ENCODE measurements around the gene CLVS2. TPM values are rescaled to one million over a fixed set of nuclear protein-coding genes. Genes with fewer than 3 reads are reported as not detected.

The CLVS2 gene
- total and polyA plus RNA-seq, 2 experiments from 2014 or later: 0.08 to 0.66 TPM

DNA sequence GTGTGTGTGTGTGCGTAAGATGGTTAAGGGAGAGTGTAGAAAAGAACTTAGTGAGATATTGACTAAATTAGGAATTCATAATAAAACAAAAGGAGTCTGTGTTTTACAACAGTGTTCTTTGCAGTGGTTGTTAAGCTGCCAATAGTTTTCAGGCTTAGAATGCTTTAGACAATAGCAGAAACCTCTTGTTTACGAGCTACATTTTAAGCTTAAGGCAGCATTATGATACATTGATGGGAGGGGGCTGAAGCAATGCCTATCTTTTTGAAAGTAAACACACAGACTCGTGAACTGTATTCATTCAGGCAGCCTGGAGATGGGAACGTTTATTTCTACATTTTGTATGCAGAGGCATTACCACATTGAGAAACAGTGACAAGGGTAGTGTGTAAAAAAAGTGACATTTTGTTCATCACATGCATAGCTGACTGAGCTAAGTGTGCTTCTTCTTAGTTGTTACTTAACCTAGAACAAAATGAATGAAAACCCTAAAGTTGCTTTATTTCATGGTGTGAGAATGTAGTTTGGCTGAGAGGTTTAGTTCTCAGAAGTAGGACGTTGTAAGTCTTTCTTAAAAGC, 21.2 kb downstream of the CLVS2 start:
- Histone ChIP-seq H3K36me3 (ENCODE audit: insufficient read depth) (no peaks in the 10 kb centered on the region), H3K4me1 (ENCODE audit: insufficient read depth) (no peaks in the 10 kb centered on the region), H3K79me2 (replicated peaks; ENCODE audit: insufficient read depth) (no peaks in the 10 kb centered on the region), H4K20me1 (replicated peaks; ENCODE audit: insufficient read depth) (no peaks in the 10 kb centered on the region; the same call in 1 of the 2 replicates), H2AFZ (no peak overlapping the region), H3K27ac (ENCODE audit: low read depth) (no peak overlapping the region), H3K9me2 (ENCODE audit: insufficient read depth) (no peaks in the 10 kb centered on the region), H3K27me3 (ENCODE audit: insufficient read depth) (no peaks in the 10 kb centered on the region), H3F3A (replicated peaks; ENCODE audit: low read depth) (no peaks in the 10 kb centered on the region), H3K4me2 (no peak overlapping the region), H3K4me3 (no peak overlapping the region)
- Mint-ChIP-seq H3K36me3 (ENCODE audit: low read depth) (no peaks in the 10 kb centered on the region), H3K9me3 (no peaks in the 10 kb centered on the region), H3K4me3 (no peak overlapping the region), H3K27me3 (ENCODE audit: insufficient read depth, low read depth, poor library complexity) (no peaks in the 10 kb centered on the region), H3K27ac (no peak overlapping the region), H3K4me1 (no peaks in the 10 kb centered on the region)
- TF ChIP-seq EZH2phosphoT487 (IDR thresholded peaks at IDR 0.05; ENCODE audit: unreplicated experiment) (no peak), POLR2AphosphoS5 (IDR thresholded peaks at IDR 0.05; ENCODE audit: low read depth) (no peak), ZNF331 (CRISPR knock-in tag; IDR thresholded peaks at IDR 0.05; ENCODE audit: low read depth) (no peak), CREB1 (CRISPR knock-in tag; IDR thresholded peaks at IDR 0.05; ENCODE audit: low read depth) (no peak), ZNF114 (CRISPR knock-in tag; IDR thresholded peaks at IDR 0.05) (no peak), EZH2 (IDR thresholded peaks at IDR 0.05; ENCODE audit: low read depth, unreplicated experiment) (no peak), NANOG (IDR thresholded peaks at IDR 0.05; ENCODE audit: borderline replicate concordance) (no peak), JUNB (IDR thresholded peaks at IDR 0.05; ENCODE audit: unreplicated experiment) (no peak)
- TF ChIP-seq, protein P1, sequence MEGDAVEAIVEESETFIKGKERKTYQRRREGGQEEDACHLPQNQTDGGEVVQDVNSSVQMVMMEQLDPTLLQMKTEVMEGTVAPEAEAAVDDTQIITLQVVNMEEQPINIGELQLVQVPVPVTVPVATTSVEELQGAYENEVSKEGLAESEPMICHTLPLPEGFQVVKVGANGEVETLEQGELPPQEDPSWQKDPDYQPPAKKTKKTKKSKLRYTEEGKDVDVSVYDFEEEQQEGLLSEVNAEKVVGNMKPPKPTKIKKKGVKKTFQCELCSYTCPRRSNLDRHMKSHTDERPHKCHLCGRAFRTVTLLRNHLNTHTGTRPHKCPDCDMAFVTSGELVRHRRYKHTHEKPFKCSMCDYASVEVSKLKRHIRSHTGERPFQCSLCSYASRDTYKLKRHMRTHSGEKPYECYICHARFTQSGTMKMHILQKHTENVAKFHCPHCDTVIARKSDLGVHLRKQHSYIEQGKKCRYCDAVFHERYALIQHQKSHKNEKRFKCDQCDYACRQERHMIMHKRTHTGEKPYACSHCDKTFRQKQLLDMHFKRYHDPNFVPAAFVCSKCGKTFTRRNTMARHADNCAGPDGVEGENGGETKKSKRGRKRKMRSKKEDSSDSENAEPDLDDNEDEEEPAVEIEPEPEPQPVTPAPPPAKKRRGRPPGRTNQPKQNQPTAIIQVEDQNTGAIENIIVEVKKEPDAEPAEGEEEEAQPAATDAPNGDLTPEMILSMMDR (conservative IDR thresholded peaks at IDR 0.05; ENCODE audit: low read depth in 2 of 2): no peak
- TF ChIP-seq, protein P2, sequence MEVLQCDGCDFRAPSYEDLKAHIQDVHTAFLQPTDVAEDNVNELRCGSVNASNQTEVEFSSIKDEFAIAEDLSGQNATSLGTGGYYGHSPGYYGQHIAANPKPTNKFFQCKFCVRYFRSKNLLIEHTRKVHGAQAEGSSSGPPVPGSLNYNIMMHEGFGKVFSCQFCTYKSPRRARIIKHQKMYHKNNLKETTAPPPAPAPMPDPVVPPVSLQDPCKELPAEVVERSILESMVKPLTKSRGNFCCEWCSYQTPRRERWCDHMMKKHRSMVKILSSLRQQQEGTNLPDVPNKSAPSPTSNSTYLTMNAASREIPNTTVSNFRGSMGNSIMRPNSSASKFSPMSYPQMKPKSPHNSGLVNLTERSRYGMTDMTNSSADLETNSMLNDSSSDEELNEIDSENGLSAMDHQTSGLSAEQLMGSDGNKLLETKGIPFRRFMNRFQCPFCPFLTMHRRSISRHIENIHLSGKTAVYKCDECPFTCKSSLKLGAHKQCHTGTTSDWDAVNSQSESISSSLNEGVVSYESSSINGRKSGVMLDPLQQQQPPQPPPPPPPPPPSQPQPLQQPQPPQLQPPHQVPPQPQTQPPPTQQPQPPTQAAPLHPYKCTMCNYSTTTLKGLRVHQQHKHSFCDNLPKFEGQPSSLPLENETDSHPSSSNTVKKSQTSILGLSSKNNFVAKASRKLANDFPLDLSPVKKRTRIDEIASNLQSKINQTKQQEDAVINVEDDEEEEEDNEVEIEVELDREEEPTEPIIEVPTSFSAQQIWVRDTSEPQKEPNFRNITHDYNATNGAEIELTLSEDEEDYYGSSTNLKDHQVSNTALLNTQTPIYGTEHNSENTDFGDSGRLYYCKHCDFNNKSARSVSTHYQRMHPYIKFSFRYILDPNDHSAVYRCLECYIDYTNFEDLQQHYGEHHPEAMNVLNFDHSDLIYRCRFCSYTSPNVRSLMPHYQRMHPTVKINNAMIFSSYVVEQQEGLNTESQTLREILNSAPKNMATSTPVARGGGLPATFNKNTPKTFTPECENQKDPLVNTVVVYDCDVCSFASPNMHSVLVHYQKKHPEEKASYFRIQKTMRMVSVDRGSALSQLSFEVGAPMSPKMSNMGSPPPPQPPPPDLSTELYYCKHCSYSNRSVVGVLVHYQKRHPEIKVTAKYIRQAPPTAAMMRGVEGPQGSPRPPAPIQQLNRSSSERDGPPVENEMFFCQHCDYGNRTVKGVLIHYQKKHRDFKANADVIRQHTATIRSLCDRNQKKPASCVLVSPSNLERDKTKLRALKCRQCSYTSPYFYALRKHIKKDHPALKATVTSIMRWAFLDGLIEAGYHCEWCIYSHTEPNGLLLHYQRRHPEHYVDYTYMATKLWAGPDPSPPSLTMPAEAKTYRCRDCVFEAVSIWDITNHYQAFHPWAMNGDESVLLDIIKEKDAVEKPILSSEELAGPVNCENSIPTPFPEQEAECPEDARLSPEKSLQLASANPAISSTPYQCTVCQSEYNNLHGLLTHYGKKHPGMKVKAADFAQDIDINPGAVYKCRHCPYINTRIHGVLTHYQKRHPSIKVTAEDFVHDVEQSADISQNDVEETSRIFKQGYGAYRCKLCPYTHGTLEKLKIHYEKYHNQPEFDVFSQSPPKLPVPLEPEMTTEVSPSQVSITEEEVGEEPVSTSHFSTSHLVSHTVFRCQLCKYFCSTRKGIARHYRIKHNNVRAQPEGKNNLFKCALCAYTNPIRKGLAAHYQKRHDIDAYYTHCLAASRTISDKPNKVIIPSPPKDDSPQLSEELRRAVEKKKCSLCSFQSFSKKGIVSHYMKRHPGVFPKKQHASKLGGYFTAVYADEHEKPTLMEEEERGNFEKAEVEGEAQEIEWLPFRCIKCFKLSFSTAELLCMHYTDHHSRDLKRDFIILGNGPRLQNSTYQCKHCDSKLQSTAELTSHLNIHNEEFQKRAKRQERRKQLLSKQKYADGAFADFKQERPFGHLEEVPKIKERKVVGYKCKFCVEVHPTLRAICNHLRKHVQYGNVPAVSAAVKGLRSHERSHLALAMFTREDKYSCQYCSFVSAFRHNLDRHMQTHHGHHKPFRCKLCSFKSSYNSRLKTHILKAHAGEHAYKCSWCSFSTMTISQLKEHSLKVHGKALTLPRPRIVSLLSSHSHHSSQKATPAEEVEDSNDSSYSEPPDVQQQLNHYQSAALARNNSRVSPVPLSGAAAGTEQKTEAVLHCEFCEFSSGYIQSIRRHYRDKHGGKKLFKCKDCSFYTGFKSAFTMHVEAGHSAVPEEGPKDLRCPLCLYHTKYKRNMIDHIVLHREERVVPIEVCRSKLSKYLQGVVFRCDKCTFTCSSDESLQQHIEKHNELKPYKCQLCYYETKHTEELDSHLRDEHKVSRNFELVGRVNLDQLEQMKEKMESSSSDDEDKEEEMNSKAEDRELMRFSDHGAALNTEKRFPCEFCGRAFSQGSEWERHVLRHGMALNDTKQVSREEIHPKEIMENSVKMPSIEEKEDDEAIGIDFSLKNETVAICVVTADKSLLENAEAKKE (CRISPR knock-in tag; IDR thresholded peaks at IDR 0.05): no peak
- TF ChIP-seq, protein P3, sequence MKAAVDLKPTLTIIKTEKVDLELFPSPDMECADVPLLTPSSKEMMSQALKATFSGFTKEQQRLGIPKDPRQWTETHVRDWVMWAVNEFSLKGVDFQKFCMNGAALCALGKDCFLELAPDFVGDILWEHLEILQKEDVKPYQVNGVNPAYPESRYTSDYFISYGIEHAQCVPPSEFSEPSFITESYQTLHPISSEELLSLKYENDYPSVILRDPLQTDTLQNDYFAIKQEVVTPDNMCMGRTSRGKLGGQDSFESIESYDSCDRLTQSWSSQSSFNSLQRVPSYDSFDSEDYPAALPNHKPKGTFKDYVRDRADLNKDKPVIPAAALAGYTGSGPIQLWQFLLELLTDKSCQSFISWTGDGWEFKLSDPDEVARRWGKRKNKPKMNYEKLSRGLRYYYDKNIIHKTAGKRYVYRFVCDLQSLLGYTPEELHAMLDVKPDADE (IDR thresholded peaks at IDR 0.05): no peak
- ATAC-seq (no peak), DNase-seq (ENCODE audit: low spot score) (no peak)

Measured in GM23338 (cell line).